NCI-H526 (cell line): Measurements from ENCODE around the gene GRM8.

Experiments
- DNase-seq, 2 experiments: peaks; one replicate each; lab custom pipeline; 2025; lab: John Stamatoyannopoulos, UW

Gene GRM8

GRCh38 chr7:127230192-127230925 lies 22.4 kb downstream of the GRM8 start:
- no peak for DNase-seq

GRCh38 chr7:127226685-127227374 lies 25.9 kb downstream of the GRM8 start:
- DNase-seq, result no peak

- DNase-seq, result no peak
Observed at GRCh38 chr7:127221731-127222130, 31.0 kb downstream of the GRM8 start.

- DNase-seq, result no peak
Observed at GRCh38 chr7:127214956-127215718, 37.6 kb downstream of the GRM8 start.

GRCh38 chr7:127209886-127210285 lies 42.9 kb downstream of the GRM8 start:
- DNase-seq, result no peak

GRCh38 chr7:127208860-127209259 lies 43.9 kb downstream of the GRM8 start:
- DNase-seq, result no peak

GRCh38 chr7:127208351-127208750 lies 44.4 kb downstream of the GRM8 start:
- DNase-seq, result no peak

GRCh38 chr7:127207806-127208205 lies 44.9 kb downstream of the GRM8 start:
- no peak for DNase-seq

- DNase-seq, result no peak
Observed at GRCh38 chr7:127207230-127207629, 45.5 kb downstream of the GRM8 start.

GRCh38 chr7:127194571-127194970 lies 58.2 kb downstream of the GRM8 start:
- no peak for DNase-seq

GRCh38 chr7:127189886-127190285 lies 62.9 kb downstream of the GRM8 start:
- DNase-seq, result no peak

GRCh38 chr7:127189074-127189473 lies 63.7 kb downstream of the GRM8 start:
- no peak for DNase-seq

- DNase-seq, result no peak
Observed at GRCh38 chr7:127187740-127188139, 65.0 kb downstream of the GRM8 start.

GRCh38 chr7:127186686-127187085 lies 66.1 kb downstream of the GRM8 start:
- DNase-seq, result no peak

- DNase-seq, result no peak
Observed at GRCh38 chr7:127177156-127177555, 75.6 kb downstream of the GRM8 start.

GRCh38 chr7:127162366-127162765 lies 90.4 kb downstream of the GRM8 start:
- no peak for DNase-seq

- DNase-seq, result peak in 1 of 2 experiments; percentile 30
Observed at GRCh38 chr7:127158659-127159058, 94.1 kb downstream of the GRM8 start.

GRCh38 chr7:127154958-127155357 lies 97.8 kb downstream of the GRM8 start:
- no peak for DNase-seq

GRCh38 chr7:127154101-127154500 lies 98.6 kb downstream of the GRM8 start:
- no peak for DNase-seq

- no peak for DNase-seq
Observed at GRCh38 chr7:127153315-127153714, 99.4 kb downstream of the GRM8 start.

GRCh38 chr7:127152423-127152822 lies 100.3 kb downstream of the GRM8 start:
- no peak for DNase-seq

- no peak for DNase-seq
Observed at GRCh38 chr7:127151379-127151778, 101.4 kb downstream of the GRM8 start.

GRCh38 chr7:127150543-127150942 lies 102.2 kb downstream of the GRM8 start:
- DNase-seq, result no peak
